Measurements from ENCODE around the gene PVALB.

Gene PVALB

DNA sequence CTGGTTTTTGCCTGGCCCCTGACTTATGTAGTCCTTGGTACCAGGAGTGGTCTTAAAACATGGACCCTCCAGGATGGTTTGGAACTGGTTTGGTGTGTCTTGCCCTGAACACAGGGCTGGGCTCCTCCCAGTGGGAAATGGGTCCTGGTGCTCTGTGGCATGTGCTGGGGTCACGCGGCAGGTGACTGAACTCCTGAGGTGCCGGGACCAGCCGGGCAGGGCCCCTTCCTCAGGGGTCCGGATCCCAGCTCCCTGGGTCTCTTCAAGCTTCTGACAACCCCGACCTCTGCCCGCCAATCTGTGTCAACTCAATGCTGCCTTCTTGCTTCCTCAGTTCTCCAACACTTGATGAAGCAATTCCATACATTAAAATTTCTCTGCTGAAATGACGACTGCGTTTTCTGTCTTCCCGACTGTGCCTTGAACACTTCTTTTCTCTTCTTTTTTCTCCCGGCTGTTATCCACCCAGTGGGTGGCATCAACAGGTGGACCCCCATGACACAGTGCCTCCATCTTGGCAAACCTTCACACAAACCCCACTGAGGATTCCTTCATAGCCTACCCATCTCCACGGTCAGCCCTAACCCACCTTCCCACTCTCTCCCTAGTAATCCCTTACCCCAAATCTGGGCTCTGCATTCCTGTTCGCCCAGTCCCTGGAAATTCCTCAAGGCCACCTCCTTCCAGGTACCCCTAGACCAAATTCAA, 45.3 kb downstream of the PVALB start:
- no peak for DNase-seq (ENCODE audit: low spot score)
- no peak for TF ChIP-seq CTCF (IDR thresholded peaks at IDR 0.05; ENCODE audit: extremely low read depth, missing control alignments)

- DNase-seq (ENCODE audit: low spot score): no peak
- no peak for TF ChIP-seq CTCF (IDR thresholded peaks at IDR 0.05; ENCODE audit: extremely low read depth, missing control alignments)
Measured at GRCh38 chr22:36770513-36771231, 46.2 kb downstream of the PVALB start.

DNA sequence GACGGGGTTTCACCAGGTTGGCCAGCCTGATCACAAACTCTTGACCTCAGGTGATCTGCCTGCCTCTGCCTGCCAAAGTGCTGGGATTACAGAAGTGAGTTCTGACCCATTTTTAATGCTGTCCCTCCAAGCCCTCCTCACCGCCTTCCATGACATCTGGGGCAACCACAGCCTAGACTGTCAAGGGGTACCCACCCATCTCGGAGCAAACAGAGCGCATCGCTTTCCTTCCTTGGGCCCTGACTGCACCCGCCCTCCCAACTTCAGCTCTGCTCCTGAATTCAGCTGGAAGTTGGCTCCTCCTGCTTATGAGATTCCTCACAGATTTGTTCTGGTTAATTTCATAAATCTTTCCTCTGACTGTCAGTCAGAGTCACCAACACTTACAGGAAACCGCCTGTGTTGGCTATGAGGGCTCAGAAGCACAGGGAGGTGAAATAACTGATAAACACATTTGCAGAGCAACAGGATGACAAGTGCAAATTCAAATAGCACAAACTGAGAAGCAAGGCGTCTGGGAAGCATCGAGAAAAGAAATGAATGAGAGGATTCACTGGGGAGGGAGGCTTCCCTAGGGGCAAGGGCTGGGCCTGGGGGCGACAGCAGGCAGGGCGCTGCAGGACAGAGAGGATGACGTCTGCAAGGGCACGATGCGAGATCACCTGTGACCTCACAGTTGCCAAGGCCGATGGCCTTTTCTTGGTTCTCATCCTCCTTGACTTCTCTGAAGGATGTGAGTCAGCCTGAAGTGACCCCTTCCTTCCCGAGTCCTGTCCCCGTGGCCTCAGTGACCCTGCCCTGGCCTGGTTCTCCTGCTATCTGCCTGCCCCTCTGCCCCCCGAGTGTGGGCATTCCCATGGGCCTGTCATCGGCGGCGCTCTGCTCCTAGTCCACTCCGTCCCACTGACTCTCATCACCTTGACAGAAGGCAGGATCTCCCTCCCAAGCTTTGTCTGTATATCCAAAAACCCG, 47.0 kb downstream of the PVALB start:
- TF ChIP-seq CTCF (IDR thresholded peaks at IDR 0.05; ENCODE audit: extremely low read depth, missing control alignments): no peak
- DNase-seq (ENCODE audit: low spot score): no peak

GRCh38 chr22:36768616-36769015, 48.2 kb downstream of the PVALB start:
- no peak for TF ChIP-seq CTCF (IDR thresholded peaks at IDR 0.05; ENCODE audit: extremely low read depth, missing control alignments)
- DNase-seq (ENCODE audit: low spot score): no peak

GRCh38 chr22:36768141-36768540, 48.7 kb downstream of the PVALB start:
- TF ChIP-seq CTCF (IDR thresholded peaks at IDR 0.05; ENCODE audit: extremely low read depth, missing control alignments): no peak
- DNase-seq (ENCODE audit: low spot score): no peak

GRCh38 chr22:36767035-36767775, 49.6 kb downstream of the PVALB start:
- DNase-seq (ENCODE audit: low spot score): no peak
- TF ChIP-seq CTCF (IDR thresholded peaks at IDR 0.05; ENCODE audit: extremely low read depth, missing control alignments): no peak
